ENCODE data around the gene ATP4A.

The ATP4A gene

DNA sequence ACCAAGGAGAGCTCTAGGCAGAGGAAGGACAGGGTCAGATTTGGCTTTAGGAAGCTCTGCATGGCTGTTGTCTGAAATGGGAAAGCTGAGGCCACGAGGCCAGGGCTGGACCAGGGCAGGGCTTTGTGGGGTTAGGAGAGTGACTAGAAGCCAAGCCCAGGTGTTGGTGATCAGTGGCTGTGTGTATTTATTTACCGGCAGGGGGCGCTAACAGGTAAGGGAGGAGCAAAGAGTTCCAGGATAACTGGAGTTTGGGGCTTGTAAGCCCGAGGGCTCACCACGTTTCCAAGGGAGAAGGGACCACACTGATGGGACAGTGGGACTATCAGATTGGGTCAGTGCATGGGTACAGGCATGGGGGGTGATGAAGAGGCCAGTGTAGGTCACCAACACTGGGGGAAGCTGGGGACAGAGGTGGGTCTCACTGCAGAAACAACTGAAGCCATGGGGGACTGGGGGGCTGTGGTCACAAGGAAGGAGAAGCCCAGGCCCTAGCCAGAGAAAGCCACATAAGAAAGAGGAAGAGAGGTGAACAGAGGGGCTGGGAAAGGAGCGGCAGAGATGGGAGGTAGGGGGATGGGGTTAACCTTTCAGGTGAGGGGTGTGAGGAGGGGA is 14.2 kb downstream of the ATP4A start:
- DNase-seq = peak; percentile 39

DNA sequence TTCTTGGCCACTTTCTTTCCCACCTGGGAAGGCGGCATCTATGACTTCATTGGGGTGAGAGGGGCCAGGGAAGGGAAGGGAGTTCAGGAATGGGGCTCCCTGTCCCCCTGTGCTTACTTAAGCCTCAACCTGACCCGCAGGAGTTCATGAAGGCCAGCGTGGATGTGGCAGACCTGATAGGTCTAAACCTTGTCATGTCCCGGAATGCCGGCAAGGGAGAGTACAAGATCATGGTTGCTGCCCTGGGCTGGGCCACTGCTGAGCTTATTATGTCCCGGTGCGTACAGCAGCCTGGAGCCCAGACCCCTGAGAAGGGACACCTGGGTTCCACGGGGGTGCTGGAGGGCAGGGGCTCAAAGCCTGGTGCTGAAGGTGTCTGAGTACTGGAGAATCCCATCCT is 16.9 kb downstream of the ATP4A start:
- DNase-seq = no peak

DNA sequence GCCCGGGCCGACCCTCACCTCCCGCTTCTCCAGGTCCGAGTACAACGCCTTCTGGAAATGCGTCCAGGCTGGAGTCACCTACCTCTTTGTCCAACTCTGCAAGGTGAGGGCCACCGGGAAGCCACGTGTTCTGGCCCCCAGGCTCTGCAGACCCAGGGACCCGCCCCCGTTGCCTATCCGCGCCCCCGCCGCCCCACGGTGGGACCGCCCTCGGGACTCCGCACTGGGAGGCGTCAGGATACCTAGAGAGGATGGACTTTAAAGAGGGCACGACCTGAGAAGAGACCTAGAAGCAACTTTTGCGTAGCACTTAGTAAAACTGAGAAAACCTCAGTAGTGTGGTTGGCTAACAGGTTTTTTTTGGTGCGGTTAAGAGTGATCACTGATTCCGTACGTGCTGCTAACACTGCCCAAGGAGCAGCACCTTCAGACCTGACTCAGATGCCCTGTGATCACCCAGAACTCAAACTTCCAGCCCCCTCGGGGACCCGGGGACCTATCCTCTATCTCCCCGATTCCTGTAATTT is 17.5 kb downstream of the ATP4A start:
- no peak for DNase-seq

DNA sequence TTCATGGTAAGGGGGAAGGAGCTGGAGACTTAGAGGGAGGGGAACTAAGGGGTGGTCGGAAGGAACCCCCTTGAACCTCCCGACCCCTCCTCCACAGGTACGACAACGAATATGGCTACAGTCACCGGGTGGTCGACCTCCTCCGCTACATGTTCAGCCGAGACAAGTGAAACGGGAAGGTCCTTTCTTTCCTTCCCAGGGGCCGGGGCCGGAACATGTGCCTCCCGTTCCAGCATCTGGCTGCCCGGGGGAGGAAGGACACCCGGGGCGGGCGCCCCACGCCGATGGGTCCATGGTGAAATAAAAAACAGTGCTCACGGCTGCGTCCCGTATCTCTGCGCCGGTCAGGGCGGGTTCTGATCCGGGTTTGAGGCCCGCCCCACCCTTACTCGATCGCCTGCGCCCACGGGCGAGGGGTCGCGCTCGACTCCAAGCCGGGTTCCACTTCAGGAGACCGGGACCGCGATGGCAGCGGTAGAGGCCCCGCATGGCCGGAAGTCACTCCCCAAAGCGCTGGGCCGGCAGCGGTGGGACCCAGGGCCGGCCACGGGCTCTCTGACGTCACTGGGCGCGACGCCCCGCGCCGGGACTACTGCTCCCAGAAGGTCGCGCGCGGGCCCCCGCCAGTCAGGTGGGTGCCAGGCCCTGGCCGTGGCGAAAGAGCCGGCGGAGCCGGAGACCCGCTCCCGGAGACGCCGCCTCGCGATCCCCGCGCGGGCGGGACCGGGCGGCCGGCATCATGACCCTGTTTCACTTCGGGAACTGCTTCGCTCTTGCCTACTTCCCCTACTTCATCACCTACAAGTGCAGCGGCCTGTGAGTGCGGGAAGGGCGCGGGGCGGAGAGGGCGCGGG is 18.2 kb downstream of the ATP4A start, which contains the start of gene TMEM147:
Gene TMEM147 (plus strand): TSS at position 626 of the 854 bp plus-strand sequence. CDS start 114 bp downstream, at position 740.
- peak; percentile 26 for DNase-seq

- no peak for DNase-seq
Observed at GRCh38 chr19:35544110-35544802, 19.2 kb downstream of the ATP4A start.

GRCh38 chr19:35543280-35544109 is 20.0 kb downstream of the ATP4A start:
- DNase-seq = no peak

DNA sequence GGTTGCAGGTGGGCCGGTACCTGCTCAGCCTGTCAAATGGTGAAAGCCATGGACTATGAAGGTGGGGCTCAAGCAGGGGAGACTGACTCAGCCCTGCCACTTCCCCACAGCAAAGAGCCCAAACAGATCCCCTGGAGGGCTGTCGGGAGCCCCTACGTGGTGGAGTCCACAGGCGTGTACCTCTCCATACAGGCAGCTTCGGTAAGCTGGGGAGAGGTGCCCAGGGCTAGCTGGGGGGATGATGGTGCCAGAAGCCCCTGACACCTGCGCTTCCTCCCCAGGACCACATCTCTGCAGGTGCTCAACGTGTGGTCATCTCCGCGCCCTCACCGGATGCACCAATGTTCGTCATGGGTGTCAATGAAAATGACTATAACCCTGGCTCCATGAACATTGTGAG is 21.2 kb downstream of the ATP4A start:
- DNase-seq = no peak

GRCh38 chr19:35540356-35540927 is 23.0 kb downstream of the ATP4A start:
- no peak for DNase-seq

GRCh38 chr19:35539850-35540249 is 23.6 kb downstream of the ATP4A start:
- no peak for DNase-seq

DNA sequence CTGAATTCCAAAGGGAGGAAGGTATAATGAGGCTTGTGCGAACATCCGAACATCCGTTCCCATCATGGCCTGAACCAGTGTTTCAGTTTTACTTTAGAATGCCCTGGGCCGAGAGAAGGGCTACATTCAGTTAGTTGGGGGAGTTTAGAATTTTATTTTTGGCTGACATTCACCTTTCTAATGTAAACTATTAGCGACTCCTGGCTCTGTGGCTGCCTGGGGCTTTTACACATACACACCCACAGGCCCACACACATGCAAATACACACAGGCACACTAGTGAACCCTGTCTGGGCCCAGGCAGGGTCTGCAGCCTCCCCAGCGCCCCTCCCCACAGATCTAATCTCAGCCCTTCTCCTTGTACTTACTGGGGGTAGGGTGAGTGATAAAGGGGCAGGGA is 24.1 kb downstream of the ATP4A start:
- no peak for DNase-seq

- no peak for DNase-seq
Observed at GRCh38 chr19:35534803-35535480, 28.5 kb downstream of the ATP4A start.

DNA sequence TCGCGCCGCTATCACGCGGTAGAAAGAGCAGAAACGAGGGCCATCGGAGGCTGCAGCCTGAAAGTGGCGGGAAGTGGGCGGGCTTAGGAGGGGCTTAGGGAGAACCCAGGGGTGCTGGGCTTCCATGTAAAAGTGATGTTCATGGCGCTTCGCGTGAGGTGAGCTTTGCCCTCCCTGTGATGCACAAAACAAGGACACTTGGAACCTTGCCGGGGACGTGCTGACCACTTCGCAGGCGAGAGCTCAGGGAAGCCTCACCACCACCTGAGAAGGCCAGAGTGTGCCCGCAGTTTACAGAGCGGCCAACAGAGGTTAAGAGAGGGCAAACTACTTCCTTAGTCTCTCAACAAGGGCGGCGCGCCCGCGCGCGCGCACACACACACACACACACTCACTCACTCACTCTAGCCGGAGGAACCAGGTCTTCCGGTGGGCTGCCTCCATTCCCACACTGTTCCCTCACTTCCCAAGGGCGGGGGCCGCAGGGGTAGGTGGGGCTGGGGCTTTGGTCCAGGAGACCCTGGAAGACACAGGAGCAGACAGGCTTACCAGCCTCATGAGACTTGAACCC is 29.6 kb downstream of the ATP4A start:
- no peak for DNase-seq

GRCh38 chr19:35533201-35533821 is 30.1 kb downstream of the ATP4A start, which contains the start of gene GAPDHS:
Gene GAPDHS (plus strand): TSS chr19:35533456. CDS start chr19:35533528, 72 bp downstream.
- no peak for DNase-seq

DNA sequence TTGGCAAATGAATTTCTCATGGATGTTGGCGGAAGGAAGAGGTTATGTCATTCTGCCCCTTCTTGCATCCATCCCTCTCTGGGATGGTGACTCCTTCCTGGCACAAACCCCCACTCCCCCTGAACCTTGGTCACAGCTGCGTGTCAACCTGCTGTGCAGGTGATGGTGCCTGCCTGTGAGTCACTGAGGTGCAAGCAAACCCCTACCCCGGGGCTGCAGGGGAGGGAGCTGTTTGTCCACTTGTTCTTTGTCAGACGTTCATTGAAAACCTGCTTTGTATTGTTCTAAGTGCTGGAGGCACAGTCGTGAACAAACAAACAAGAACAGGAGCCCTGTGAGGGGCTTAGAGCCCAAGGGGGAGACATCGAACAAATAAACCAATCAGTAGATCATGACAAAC is 32.2 kb downstream of the ATP4A start:
- DNase-seq = no peak

DNA sequence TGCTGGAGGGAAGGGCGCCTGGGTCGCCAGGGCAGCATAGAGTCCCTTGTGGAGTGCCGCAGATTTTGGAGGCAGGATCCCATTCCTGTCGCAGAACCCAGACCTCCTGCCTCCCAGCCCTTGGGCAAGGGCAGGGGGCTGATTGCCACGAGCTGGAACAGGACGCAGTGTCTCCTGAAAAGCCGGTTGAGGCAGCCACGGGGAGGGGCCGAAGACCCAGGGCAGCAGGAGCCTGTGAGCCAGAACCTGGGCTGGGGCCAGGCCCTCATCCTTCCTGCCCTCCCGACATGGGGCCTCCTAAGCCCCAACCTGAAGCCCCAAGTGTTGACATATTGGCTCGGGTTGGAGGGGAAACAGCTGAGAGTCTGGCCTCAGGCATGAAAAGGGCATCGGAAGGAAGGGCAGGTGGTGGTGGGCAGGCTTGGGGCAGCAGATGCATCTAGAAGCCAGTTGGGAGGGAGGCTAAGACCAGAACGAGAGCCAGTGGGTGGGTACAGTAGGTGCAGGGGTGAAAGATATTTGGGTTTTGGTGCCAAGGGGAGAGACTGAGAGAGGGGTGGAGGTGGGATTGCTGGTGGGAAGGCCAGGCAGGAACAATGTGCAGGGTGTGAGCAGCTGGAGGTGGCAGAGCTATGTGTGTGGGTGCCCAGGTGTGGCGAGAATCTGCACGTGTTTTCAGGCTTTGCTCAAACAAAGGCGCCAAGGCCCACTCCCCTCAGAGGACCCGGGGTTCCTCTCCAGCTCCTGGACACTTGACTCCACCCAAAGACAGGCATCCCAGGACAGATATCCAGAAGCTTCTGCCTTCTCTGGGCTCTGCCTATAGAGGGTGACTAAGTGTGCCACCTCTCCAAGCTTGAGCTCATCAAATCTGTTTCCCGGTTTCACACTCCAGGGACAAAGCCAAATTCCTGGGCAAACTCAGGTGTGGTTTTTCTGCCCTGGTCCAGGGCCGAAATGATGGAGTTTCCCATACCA is 33.9 kb downstream of the ATP4A start:
- no peak for DNase-seq

- DNase-seq = no peak
Observed at GRCh38 chr19:35528218-35529038, 35.0 kb downstream of the ATP4A start, which contains the start of gene SBSN. Gene SBSN (minus strand): TSS chr19:35528311. CDS start chr19:35528281, 30 bp downstream.

GRCh38 chr19:35525873-35526272 is 37.6 kb downstream of the ATP4A start:
- DNase-seq = no peak

- no peak for DNase-seq
Observed at GRCh38 chr19:35524181-35524837, 39.1 kb downstream of the ATP4A start.

Measured in kidney glomerular epithelial cell (primary cell).